Measurements from ENCODE around the gene KCND3. TPM values are rescaled to one million over a fixed set of nuclear protein-coding genes. Genes with fewer than 3 reads are reported as not detected.

Gene KCND3
- total RNA-seq, 1 experiment from 2014 or later: not detected

- BruUV-seq (replicated peaks): no TSS peak
- no peak overlapping the region for H3K4me2 ChIP-seq
Measured at GRCh38 chr1:111988743-111989453, 570 bp downstream of the KCND3 start.

DNA sequence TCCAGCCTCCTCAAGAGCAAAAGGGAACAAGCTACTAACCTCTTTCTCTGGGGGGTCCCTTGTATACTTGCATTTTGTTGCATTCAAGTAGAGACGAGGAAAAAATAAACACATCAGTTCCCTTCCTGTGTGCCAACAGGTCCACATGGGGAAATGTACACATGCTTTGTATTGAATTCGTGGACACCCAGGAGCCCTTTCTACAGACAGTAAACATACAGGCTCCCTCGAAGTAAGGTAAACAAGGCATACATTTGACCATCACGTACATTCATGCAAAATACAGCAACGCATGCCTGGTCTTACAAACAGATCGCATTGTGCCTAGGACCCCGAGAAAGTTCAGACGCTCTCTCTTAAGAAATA is 1.1 kb downstream of the KCND3 start:
- TF ChIP-seq CTCF (conservative IDR thresholded peaks at IDR 0.05) (no peak), EZH2 (IDR thresholded peaks at IDR 0.05; ENCODE audit: low read depth) (no peak)
- intact Hi-C loops (cut with micrococcal nuclease; ENCODE audit: unreplicated experiment): no loop called here
- Histone ChIP-seq H3K36me3 (ENCODE audit: low read depth) (no peaks in the 10 kb centered on the region), H3K4me1 (replicated peaks; ENCODE audit: insufficient read depth) (no peaks in the 10 kb centered on the region), H3K4me3 (no peak overlapping the region), H4K20me1 (ENCODE audit: insufficient read depth) (no peaks in the 10 kb centered on the region), H3K9me3 (ENCODE audit: insufficient read depth, low read depth) (no peaks in the 10 kb centered on the region), H3K9me2 (ENCODE audit: insufficient read depth) (no peaks in the 10 kb centered on the region), H3F3A (ENCODE audit: insufficient read depth, low read depth) (no peaks in the 10 kb centered on the region), H3K27ac (no peak overlapping the region), H3K27me3 (ENCODE audit: insufficient read depth, low read depth) (peaks cover 55% of the 10 kb centered on the region), H3K79me2 (ENCODE audit: low read depth) (no peaks in the 10 kb centered on the region), H3K4me2 (no peak overlapping the region), H2AFZ (no peak overlapping the region)
- CTCF ChIA-PET: no interaction called here
- BruUV-seq (replicated peaks): no TSS peak
- DNase-seq: no peak
- POLR2A ChIA-PET (ENCODE audit: unreplicated experiment): no interaction called here

More at GRCh38 chr1:111988743-111989453, 570 bp downstream of the KCND3 start:
- ChIA-PET POLR2A (ENCODE audit: unreplicated experiment) (no interaction called here), CTCF (no interaction called here)
- no peak for DNase-seq
- Histone ChIP-seq H3K4me3 (no peak overlapping the region), H3K4me1 (replicated peaks; ENCODE audit: insufficient read depth) (no peaks in the 10 kb centered on the region), H3K9me3 (ENCODE audit: insufficient read depth, low read depth) (no peaks in the 10 kb centered on the region), H3K9me2 (ENCODE audit: insufficient read depth) (no peaks in the 10 kb centered on the region), H3K27me3 (ENCODE audit: insufficient read depth, low read depth) (peaks cover 55% of the 10 kb centered on the region), H4K20me1 (ENCODE audit: insufficient read depth) (no peaks in the 10 kb centered on the region), H2AFZ (no peak overlapping the region), H3K36me3 (ENCODE audit: low read depth) (no peaks in the 10 kb centered on the region), H3K79me2 (ENCODE audit: low read depth) (no peaks in the 10 kb centered on the region), H3K27ac (no peak overlapping the region), H3F3A (ENCODE audit: insufficient read depth, low read depth) (no peaks in the 10 kb centered on the region)
- intact Hi-C loops (cut with micrococcal nuclease; ENCODE audit: unreplicated experiment): no loop called here
- TF ChIP-seq CTCF (conservative IDR thresholded peaks at IDR 0.05) (no peak), EZH2 (IDR thresholded peaks at IDR 0.05; ENCODE audit: low read depth) (no peak)

- ChIA-PET CTCF (no interaction called here), POLR2A (ENCODE audit: unreplicated experiment) (no interaction called here)
- Histone ChIP-seq H3K27me3 (ENCODE audit: insufficient read depth, low read depth) (peaks cover 55% of the 10 kb centered on the region), H2AFZ (no peak overlapping the region), H3K27ac (no peak overlapping the region), H4K20me1 (ENCODE audit: insufficient read depth) (no peaks in the 10 kb centered on the region), H3K4me2 (no peak overlapping the region), H3F3A (ENCODE audit: insufficient read depth, low read depth) (no peaks in the 10 kb centered on the region), H3K79me2 (ENCODE audit: low read depth) (no peaks in the 10 kb centered on the region), H3K9me3 (ENCODE audit: insufficient read depth, low read depth) (no peaks in the 10 kb centered on the region), H3K4me3 (no peak overlapping the region), H3K4me1 (replicated peaks; ENCODE audit: insufficient read depth) (no peaks in the 10 kb centered on the region), H3K36me3 (ENCODE audit: low read depth) (no peaks in the 10 kb centered on the region), H3K9me2 (ENCODE audit: insufficient read depth) (no peaks in the 10 kb centered on the region)
- no TSS peak for BruUV-seq (replicated peaks)
- no peak for DNase-seq
- TF ChIP-seq EZH2 (IDR thresholded peaks at IDR 0.05; ENCODE audit: low read depth) (no peak), CTCF (conservative IDR thresholded peaks at IDR 0.05) (no peak)
- intact Hi-C loops (cut with micrococcal nuclease; ENCODE audit: unreplicated experiment): no loop called here
Measured at GRCh38 chr1:111987502-111987901, 2.0 kb downstream of the KCND3 start.

All from PC-9 (cell line).